Measurements from ENCODE around the gene PRKG1.

The PRKG1 gene

DNA sequence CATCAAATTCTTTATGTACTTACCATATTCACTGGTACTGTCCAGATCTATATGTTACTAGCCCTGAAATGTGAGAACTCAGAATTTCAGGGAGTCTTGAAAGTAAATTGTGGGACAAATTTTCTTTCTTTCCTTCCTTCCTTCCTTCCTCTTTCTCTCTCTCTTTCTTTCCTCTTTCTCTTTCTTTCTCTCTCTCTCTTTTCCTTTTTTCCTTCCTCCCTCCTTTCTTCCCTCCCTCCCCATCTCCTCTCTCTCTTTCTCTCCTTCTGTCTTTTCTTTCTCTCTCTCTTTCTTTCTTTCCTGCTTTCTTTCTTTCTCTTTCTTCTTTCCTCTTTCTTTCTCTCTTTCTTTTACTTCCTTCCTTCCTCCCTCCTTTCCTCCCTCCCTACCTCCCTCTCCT lies 882.5 kb downstream of the PRKG1 start:
- no peak overlapping the region for H3K4me3 ChIP-seq (ENCODE audit: low read depth, low read length)

DNA sequence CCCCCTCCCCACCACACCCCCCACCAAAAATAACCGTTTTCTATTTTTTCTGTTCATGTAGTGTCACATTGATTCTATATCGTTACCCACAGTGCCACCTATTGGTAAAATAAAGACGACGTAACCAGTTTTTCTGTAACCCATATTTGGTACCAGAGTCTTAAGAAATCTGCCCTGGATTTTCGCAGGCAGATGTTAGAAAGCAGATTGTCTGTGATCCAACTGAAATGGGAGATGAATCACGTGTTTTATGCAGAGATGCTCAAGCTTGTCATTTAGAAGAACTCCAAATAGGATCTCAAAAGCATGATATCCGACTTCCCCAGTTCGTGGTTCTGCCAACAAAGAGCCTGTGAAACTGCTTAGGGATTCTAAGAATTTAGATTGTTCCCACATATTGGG lies 886.2 kb downstream of the PRKG1 start:
- TF ChIP-seq, protein P1, sequence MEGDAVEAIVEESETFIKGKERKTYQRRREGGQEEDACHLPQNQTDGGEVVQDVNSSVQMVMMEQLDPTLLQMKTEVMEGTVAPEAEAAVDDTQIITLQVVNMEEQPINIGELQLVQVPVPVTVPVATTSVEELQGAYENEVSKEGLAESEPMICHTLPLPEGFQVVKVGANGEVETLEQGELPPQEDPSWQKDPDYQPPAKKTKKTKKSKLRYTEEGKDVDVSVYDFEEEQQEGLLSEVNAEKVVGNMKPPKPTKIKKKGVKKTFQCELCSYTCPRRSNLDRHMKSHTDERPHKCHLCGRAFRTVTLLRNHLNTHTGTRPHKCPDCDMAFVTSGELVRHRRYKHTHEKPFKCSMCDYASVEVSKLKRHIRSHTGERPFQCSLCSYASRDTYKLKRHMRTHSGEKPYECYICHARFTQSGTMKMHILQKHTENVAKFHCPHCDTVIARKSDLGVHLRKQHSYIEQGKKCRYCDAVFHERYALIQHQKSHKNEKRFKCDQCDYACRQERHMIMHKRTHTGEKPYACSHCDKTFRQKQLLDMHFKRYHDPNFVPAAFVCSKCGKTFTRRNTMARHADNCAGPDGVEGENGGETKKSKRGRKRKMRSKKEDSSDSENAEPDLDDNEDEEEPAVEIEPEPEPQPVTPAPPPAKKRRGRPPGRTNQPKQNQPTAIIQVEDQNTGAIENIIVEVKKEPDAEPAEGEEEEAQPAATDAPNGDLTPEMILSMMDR (IDR thresholded peaks at IDR 0.05; ENCODE audit: borderline replicate concordance, insufficient read depth, low read depth, low read length), result peak; percentile 18; the same call in 1 of the 2 replicates
- H3K4me3 ChIP-seq (ENCODE audit: low read depth, low read length), result no peak overlapping the region

More for the DNA sequence above, 882.5 kb downstream of the PRKG1 start:
- TF ChIP-seq, protein P1 (IDR thresholded peaks at IDR 0.05; ENCODE audit: borderline replicate concordance, insufficient read depth, low read depth, low read length), result no peak

DNA sequence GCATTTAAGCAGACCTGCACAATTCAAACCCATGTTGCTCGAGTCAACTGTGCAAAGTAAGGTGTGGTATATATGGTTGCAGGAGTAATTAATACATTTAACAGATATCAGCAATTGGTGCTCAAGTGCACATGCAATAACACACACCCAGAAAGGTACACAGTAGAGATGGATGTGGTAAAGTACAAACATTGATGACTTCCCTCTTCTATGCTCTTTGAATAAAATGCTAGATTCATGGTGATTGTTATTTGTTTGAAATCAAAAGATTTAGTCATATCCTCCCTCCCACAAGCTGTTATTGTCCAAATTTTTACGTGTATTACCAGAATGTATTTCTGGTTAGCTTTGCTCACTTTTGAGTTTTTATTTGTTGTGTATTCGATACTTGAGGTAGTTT lies 887.1 kb downstream of the PRKG1 start:
- TF ChIP-seq, protein P1 (IDR thresholded peaks at IDR 0.05; ENCODE audit: borderline replicate concordance, insufficient read depth, low read depth, low read length), result no peak
- no peak overlapping the region for H3K4me3 ChIP-seq (ENCODE audit: low read depth, low read length)

DNA sequence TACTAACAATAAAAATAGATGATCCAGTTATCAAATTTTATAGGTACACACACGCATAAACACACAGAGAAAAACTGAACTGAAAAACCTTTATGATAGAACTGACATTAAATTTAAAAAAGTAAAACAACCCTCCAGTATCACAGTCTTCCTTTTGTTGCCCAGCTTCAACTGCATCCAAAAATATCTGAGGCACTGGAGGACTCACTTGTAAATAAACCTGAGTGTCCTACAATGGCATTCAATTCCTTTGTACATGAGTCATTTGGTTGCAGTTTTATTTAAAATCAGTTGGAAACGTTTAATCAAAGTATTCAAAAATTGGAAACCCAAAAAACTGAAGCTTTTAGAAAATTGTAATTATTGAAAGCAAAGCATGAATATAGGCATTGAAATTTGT lies 890.3 kb downstream of the PRKG1 start:
- no peak overlapping the region for H3K4me3 ChIP-seq (ENCODE audit: low read depth, low read length)
- TF ChIP-seq, protein P1 (IDR thresholded peaks at IDR 0.05; ENCODE audit: borderline replicate concordance, insufficient read depth, low read depth, low read length), result no peak

DNA sequence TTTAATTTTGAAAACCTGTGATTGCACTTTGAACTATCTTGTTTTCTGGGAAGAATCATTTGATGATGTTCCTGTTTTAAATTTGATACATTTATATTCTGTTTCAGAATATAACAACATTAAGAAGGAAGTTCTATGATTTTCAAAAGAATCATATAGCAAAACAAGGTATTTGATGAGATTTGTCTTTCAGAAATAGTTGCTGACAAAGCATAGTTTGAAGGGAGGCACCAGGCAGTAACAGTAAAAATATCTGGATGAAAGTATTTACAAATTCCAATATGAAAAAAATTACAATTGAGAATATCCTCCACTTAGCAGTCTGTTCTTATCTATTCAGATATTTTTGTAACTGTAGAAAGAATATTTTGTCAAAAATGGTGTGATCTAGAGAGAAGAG lies 891.2 kb downstream of the PRKG1 start:
- TF ChIP-seq, protein P1 (IDR thresholded peaks at IDR 0.05; ENCODE audit: borderline replicate concordance, insufficient read depth, low read depth, low read length), result no peak
- H3K4me3 ChIP-seq (ENCODE audit: low read depth, low read length), result no peak overlapping the region

DNA sequence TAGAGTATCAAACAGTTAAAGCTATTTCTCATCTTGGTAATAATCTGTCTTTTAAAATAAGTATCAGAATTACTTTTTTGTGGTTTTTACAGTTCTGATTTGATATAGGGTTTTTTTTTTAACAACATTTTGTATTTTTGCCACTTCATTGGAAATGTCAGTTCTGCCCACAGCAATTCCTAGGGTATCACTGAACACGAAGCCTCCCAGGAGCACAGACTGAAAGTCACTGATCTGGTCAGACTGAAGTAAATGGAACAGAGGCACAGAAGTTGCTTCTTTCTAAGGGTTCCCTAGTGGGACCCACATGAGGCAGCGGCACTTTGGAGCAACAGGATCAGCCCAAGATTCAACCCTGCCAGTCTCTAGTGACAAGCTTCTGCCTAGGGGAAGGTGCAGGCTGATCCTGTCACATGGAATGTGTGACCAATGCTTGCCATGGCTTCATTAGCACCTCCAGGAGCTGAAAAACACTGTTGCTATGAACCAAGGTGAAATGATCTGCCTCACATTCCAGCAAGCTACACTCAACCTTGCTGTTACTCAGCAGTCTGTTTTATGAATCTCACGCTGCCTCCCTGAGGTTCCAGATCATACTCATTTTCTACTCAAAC lies 898.6 kb downstream of the PRKG1 start:
- TF ChIP-seq, protein P1 (IDR thresholded peaks at IDR 0.05; ENCODE audit: borderline replicate concordance, insufficient read depth, low read depth, low read length), result no peak
- H3K4me3 ChIP-seq (ENCODE audit: low read depth, low read length), result no peak overlapping the region

DNA sequence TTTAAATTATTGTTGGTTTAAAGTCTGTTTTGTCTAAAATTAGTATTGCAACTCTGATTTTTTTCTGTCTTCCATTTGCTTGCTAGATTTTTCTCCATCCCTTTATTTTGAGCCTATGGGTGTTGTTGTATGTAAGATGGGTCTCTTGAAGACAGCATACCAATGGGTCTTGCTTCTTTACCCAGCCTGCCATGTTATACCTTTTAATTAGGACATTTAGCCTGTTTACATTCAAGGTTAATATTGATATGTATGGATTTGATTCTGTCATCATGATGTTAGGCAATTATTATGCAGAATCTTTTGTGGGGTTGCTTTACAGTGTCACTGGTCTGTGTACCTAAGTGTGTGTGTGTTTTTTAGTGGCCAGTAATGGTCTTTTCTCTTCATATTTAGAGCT lies 906.5 kb downstream of the PRKG1 start:
- TF ChIP-seq, protein P1 (IDR thresholded peaks at IDR 0.05; ENCODE audit: borderline replicate concordance, insufficient read depth, low read depth, low read length), result no peak
- no peak overlapping the region for H3K4me3 ChIP-seq (ENCODE audit: low read depth, low read length)
